Skeletal muscle satellite cell (primary cell): ENCODE measurements around the gene ZNF33A.
"Not testable (repeated sequence)": the region's sequence is repeated elsewhere in the genome, so short reads cannot be mapped to it uniquely, and the experiment has no call there.

Source experiments
- H3K27me3 ChIP-seq: 2 replicates; pipeline ENCODE4 v1.7.0; 2013; ENCODE audit warnings: low read length; ENCODE audit not compliant: control insufficient read depth, insufficient read depth
- H3K36me3 ChIP-seq: 2 replicates; pipeline ENCODE4 v1.7.0; 2013; ENCODE audit warnings: mild to moderate bottlenecking, control low read depth, low read length; ENCODE audit not compliant: insufficient read depth
- H3K4me1 ChIP-seq: 2 replicates; pipeline ENCODE4 v1.7.0; 2013; ENCODE audit warnings: low read length; ENCODE audit not compliant: control insufficient read depth, insufficient read depth
- H3K4me2 ChIP-seq: 2 replicates; pipeline ENCODE4 v1.7.0; 2013; ENCODE audit warnings: mild to moderate bottlenecking, low read length
- H3K4me3 ChIP-seq: 2 replicates; pipeline ENCODE4 v1.7.0; 2013; ENCODE audit warnings: low read length
- H3K9ac ChIP-seq: 2 replicates; pipeline ENCODE4 v1.7.0; 2013; ENCODE audit warnings: mild to moderate bottlenecking, low read depth, low read length, moderate library complexity
- H3K9me3 ChIP-seq: replicated peaks from 2 replicates; pipeline ENCODE4 v1.7.0; 2013; ENCODE audit warnings: mild to moderate bottlenecking, control low read depth, low read length

The ZNF33A gene

DNA sequence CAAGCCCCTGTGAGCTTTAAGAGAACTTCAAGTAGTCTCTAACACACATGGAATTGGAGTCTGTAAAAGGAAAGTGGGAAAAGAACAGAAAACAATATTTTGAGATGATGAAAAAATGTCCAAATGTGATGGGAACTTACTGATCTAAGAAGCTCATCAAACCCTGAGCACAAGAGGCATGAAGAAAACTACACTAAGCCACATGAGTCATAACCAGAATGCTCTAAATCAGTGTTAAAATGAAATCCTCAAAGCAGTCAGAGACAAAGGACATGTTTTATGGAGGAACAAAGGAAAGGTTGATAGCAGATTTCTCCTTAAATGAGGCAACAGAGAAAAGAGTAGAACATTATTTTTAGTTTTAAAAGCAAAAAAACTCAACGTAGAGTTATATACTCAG is 37.2 kb downstream of the ZNF33A start:
- H3K27me3 ChIP-seq: no peaks in the 10 kb centered on the region
- no peaks in the 10 kb centered on the region for H3K36me3 ChIP-seq
- H3K4me2 ChIP-seq: no peak overlapping the region
- no peaks in the 10 kb centered on the region for H3K9me3 ChIP-seq
- H3K4me1 ChIP-seq: no peaks in the 10 kb centered on the region
- H3K9ac ChIP-seq: no peak overlapping the region
- no peak overlapping the region for H3K4me3 ChIP-seq

DNA sequence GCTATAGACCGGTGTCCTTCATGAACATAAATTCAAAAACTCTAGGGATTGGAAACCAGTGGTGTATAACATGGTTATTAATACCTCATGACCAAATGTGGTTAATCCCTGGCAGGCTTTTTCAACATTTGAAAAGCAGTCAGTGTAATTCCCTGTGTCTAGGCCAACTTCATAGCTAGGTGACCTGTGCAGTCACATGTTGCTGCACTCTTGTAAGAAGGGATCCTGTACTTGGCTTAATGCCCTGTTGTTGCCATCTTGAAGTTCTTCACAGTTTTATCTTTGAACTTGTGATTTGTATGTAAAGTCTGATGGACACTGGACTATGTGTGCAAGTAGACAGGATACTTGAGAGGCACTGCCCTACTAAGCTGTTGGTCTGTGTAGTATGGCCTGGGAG is 39.7 kb downstream of the ZNF33A start:
- no peak overlapping the region for H3K9ac ChIP-seq
- H3K9me3 ChIP-seq: peaks cover 4% of the 10 kb centered on the region
- H3K36me3 ChIP-seq: peaks cover 4% of the 10 kb centered on the region
- no peaks in the 10 kb centered on the region for H3K27me3 ChIP-seq
- H3K4me1 ChIP-seq: peaks cover 3% of the 10 kb centered on the region
- no peak overlapping the region for H3K4me2 ChIP-seq
- H3K4me3 ChIP-seq: no peak overlapping the region

DNA sequence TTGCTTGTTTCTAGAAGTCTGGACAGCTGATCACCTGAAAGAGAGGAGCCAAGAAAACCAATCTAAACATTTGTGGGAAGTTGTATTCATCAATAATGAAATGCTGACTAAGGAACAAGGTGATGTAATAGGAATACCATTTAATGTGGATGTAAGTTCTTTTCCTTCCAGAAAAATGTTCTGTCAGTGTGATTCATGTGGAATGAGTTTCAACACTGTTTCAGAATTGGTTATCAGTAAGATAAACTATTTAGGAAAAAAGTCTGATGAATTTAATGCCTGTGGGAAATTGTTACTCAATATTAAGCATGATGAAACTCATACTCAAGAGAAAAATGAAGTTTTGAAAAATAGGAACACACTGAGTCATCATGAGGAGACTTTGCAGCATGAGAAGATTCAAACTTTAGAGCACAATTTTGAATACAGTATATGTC is 43.9 kb downstream of the ZNF33A start:
- H3K9me3 ChIP-seq: peaks cover 17% of the 10 kb centered on the region
- H3K36me3 ChIP-seq: peaks cover 30% of the 10 kb centered on the region
- peaks cover 3% of the 10 kb centered on the region for H3K4me1 ChIP-seq
- H3K4me2 ChIP-seq: no peak overlapping the region
- H3K27me3 ChIP-seq: no peaks in the 10 kb centered on the region
- H3K9ac ChIP-seq: no peak overlapping the region
- no peak overlapping the region for H3K4me3 ChIP-seq

DNA sequence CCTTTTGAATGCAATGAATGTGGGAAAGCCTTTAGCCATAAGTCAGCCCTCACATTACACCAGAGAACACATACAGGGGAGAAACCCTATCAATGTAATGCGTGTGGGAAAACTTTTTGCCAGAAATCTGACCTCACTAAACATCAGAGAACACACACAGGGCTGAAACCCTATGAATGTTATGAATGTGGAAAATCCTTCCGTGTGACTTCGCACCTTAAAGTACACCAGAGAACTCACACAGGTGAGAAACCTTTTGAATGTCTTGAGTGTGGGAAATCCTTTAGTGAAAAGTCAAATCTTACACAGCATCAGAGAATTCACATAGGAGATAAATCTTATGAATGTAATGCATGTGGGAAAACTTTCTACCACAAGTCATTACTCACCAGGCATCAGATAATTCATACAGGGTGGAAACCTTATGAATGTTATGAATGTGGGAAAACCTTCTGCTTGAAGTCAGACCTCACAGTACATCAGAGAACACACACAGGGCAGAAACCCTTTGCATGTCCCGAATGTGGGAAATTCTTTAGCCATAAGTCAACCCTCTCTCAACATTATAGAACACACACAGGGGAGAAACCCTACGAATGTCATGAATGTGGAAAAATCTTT is 44.9 kb downstream of the ZNF33A start:
- not testable (repeated sequence) for H3K4me1 ChIP-seq, H3K4me2 ChIP-seq, H3K27me3 ChIP-seq, H3K9ac ChIP-seq, H3K4me3 ChIP-seq
- Histone ChIP-seq H3K9me3 (peaks cover 17% of the 10 kb centered on the region), H3K36me3 (peaks cover 30% of the 10 kb centered on the region)

DNA sequence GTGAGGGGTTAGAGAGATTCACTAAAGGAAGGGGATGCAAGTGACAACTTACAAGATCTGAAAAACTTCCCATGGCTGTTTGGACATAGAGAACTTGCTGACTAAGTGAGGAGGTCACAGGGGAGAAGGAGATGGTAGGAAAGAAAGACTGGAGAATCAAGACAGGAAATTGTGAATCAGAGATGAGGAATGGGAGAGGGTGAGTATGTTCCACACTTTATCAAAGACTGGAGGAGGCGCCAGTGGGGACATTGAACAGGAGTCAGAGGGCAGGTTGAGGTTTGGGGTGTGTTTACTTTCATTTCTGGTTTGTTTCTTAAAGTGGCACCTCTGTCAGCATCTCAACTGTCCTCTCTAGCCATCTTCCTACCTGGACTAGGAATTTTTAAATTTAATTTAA is 59.2 kb downstream of the ZNF33A start:
- not testable (repeated sequence) for H3K4me1 ChIP-seq, H3K27me3 ChIP-seq, H3K4me3 ChIP-seq, H3K9ac ChIP-seq, H3K36me3 ChIP-seq, H3K9me3 ChIP-seq
- peak overlapping the region; percentile 44 for H3K4me2 ChIP-seq

DNA sequence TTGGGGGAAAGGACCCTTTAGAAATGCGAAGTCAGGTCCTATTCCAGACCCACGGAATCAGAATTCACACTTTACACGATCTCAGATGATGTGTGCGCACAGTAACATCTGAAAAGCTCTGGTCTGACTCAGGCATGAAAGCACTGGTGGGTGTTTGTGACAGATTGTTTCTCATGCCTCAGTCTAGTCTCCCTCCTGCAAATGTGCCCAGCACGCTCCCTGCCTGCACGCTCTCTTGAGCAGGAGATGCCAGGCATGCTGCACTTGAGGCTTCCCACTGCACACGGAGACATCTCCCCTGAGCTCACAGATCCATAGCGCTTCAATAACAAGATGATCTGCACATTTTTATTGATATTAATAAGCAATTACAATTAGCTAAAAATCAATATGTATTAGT is 60.0 kb downstream of the ZNF33A start:
- peaks cover 5% of the 10 kb centered on the region for H3K4me1 ChIP-seq
- H3K36me3 ChIP-seq: no peaks in the 10 kb centered on the region
- no peak overlapping the region for H3K9ac ChIP-seq
- H3K9me3 ChIP-seq: no peaks in the 10 kb centered on the region
- no peak overlapping the region for H3K4me3 ChIP-seq
- no peak overlapping the region for H3K4me2 ChIP-seq
- H3K27me3 ChIP-seq: no peaks in the 10 kb centered on the region

DNA sequence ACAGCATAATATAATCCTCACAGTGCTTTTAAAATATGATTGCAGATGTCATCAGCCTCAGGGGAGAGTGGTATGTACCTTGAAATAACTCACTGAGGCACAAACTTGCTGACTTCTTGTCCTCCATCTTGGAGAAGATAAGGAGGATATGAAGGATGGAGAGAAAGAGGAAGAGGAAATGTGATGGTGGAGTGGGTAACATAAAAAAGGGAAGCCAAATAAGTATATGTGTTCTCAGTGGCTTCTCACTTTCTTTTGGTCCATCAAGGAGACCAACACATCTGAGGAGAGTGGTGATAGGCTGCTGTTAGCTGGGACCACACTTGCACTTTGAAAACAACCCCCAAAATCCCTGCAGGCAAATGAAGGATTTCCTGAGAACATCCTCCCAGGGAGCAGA is 62.1 kb downstream of the ZNF33A start:
- no peaks in the 10 kb centered on the region for H3K27me3 ChIP-seq
- H3K36me3 ChIP-seq: no peaks in the 10 kb centered on the region
- H3K4me1 ChIP-seq: peaks cover 5% of the 10 kb centered on the region

DNA sequence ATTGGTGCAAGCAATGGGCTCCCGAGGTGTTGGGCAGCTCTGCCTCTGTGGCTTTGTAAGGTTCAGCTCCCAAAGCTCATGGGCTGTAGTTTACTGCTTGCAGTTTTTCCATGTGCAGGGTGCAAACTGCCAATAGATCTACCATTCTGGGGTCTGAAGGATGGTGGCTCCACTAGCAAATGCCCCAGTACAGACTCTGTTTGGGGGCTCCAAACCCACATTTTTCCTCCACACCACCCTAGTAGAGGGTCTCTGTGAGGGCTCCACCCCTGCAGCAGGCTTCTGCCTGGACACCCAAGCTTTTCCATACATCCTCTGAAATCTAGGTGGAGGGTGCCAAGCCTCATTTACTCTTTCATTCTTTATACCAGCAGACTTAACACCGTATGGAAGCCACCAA is 66.2 kb downstream of the ZNF33A start:
- no peak overlapping the region for H3K4me2 ChIP-seq

More for the DNA sequence above, 62.1 kb downstream of the ZNF33A start:
- Histone ChIP-seq H3K4me2 (no peak overlapping the region), H3K4me3 (no peak overlapping the region), H3K9me3 (peaks cover 2% of the 10 kb centered on the region), H3K9ac (no peak overlapping the region)

DNA sequence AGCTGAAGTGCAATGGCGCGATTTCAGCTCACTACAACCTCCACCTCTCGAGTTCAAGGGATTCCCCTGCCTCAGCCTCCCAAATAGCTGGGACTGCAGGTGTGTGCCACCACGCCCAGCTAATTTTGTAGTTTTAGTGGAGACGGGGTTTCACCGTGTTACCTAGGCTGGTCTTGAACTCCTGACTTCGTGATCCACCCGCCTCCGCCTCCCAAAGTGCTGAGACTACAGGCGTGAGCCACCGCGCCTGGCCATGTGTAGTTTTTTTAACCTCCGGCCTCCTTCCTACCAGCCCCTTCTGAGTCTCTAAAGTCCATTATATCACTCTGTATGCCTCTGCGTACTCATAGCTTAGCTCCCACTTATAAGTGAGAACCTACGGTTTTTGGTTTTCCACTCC is 82.8 kb downstream of the ZNF33A start:
- not testable (repeated sequence) for H3K9me3 ChIP-seq, H3K4me1 ChIP-seq, H3K9ac ChIP-seq, H3K27me3 ChIP-seq
- H3K4me3 ChIP-seq: peak overlapping the region; percentile 97
- peak overlapping the region; percentile 98 for H3K4me2 ChIP-seq
- peaks cover 27% of the 10 kb centered on the region for H3K36me3 ChIP-seq

More for the DNA sequence above, 66.2 kb downstream of the ZNF33A start:
- H3K9me3 ChIP-seq: peaks cover 2% of the 10 kb centered on the region
- H3K27me3 ChIP-seq: no peaks in the 10 kb centered on the region
- H3K36me3 ChIP-seq: no peaks in the 10 kb centered on the region
- H3K4me3 ChIP-seq: no peak overlapping the region
- H3K9ac ChIP-seq: no peak overlapping the region
- H3K4me1 ChIP-seq: no peaks in the 10 kb centered on the region

DNA sequence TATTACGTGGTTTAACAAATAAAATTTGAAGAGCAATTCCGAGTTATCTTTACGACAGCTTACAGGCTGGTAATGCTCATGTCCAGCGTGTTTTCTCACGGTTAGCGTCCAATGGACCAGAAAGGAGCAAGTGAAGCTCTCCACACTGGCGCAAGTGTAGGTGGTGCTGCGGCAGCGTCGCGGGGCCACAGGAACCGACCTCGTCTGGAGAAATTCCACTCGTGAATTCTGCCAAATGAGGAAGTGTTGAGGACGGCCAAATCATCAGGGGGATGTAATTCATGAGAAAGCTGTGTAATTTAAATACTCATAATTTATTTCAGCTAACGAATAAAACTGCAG is 83.3 kb downstream of the ZNF33A start:
- Histone ChIP-seq H3K36me3 (peaks cover 32% of the 10 kb centered on the region), H3K9ac (peak overlapping the region; percentile 94), H3K9me3 (no peaks in the 10 kb centered on the region), H3K27me3 (no peaks in the 10 kb centered on the region), H3K4me1 (peaks cover 8% of the 10 kb centered on the region), H3K4me3 (peak overlapping the region; percentile 97), H3K4me2 (peak overlapping the region; percentile 98)

DNA sequence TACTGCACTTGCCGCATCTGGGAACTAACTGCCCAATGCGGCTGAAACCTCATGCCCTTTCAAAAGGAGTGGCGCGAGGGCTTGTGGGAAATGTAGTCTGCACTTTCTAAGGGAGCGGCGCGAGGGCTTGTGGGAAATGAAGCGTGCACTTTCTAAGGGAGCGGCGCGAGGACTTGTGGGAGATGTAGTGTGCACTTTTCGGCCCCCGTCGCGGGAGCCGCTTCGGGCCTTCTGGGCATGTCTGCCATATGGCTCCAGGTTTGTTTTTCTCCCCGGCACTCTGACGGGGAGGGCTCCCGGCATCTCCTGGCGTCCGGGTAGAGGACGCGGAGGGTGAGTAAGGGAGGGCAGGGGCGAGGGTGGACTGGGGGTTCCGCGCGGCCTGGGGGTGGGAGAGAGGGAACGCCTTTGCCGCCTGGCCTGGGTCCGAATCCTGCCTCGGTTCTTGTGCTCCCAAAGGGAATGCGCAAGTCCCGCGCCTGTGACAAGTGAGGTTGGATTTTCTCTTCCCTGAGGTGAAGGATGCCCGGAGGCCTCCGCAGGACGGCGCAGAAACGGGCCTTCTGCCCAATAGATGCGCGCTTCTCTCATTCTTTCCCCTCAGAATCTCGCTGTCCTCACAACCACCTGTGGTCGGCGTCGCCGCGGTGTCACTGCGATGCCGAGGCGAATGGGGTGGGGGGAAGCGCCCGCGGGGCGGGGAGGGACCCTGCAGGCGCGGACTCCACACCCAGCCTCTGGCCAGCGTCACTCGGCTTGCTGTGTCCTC is 83.9 kb downstream of the ZNF33A start, which contains the start of gene ZNF37A:
TSS of gene ZNF37A (plus strand) at position 180 of the 769 bp plus-strand sequence. CDS start 2,281 bp downstream, outside the sequence.
- Histone ChIP-seq H3K9ac (peak within 1 kb of the TSS; percentile 94), H3K36me3 (peaks cover 36% of the 10 kb centered on the region), H3K9me3 (no peaks in the 10 kb centered on the region), H3K27me3 (no peaks in the 10 kb centered on the region), H3K4me3 (peak within 1 kb of the TSS; percentile 97), H3K4me1 (peaks cover 8% of the 10 kb centered on the region), H3K4me2 (peak within 1 kb of the TSS; percentile 98)
